SIG-M5 (cell line): ENCODE measurements around the gene ERAP2.
"Not testable (repeated sequence)": the region's sequence is repeated elsewhere in the genome, so short reads cannot be mapped to it uniquely, and the experiment has no call there.

ENCODE experiments used
- DNase-seq: peaks from one replicate; lab custom pipeline; 2025; lab: John Stamatoyannopoulos, UW

ERAP2 gene

GRCh38 chr5:96901384-96901783 is 25.1 kb downstream of the ERAP2 start:
- no peak for DNase-seq

DNA sequence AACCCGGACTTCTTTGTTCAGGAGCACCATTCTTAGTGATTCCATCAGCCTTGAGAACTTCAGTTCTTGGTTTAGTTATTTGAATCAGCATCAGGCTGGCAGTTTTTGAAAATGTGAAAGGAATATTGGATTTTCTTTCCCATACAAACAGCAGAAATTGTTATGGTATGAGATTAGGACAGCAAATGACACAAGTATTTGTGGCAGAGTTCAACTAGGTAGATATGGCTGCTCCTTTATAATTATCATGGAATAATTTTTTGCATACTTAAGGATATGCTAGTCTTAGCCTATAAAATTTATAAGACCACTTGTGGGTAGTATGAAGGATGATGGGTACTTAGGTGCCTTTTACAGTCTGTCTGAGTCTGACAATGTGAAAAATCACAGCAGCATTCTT is 25.5 kb downstream of the ERAP2 start:
- DNase-seq = no peak

- DNase-seq = no peak
These were observed 26.6 kb downstream of the ERAP2 start for GRCh38 chr5:96902876-96903275.

DNA sequence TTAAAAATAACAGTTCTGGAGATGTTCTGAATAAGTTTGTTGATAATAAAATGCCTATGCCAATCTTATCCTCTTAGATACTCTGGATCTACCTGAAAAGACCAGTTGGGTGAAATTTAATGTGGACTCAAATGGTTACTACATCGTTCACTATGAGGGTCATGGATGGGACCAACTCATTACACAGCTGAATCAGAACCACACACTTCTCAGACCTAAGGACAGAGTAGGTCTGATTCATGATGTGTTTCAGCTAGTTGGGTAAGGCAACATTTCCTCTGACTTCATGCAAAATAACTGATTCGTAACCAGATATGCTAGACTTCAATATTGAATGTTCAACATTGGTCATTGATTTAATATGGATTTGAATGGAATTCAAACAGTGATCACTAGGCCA is 27.0 kb downstream of the ERAP2 start:
- DNase-seq = no peak

GRCh38 chr5:96904054-96904931 is 28.0 kb downstream of the ERAP2 start:
- no peak for DNase-seq

DNA sequence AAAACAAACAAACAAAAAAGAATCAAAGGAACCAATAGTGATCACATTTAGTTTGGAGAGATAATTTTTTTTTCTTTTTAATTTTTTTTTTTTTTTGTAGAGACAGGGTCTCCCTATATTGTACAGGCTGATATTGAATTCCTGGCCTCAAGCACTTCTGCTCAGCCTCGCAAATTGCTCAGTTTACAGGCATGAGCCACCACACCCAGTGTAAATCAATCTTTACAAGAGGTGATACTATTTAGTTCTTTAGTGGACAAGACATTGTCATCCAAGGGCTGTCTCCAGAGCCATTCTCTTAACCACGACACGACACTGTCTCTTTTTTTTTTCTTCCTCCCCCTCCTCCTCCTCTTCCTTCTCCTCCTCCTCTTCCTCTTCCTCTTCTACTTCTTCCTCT is 29.6 kb downstream of the ERAP2 start:
- no peak for DNase-seq

DNA sequence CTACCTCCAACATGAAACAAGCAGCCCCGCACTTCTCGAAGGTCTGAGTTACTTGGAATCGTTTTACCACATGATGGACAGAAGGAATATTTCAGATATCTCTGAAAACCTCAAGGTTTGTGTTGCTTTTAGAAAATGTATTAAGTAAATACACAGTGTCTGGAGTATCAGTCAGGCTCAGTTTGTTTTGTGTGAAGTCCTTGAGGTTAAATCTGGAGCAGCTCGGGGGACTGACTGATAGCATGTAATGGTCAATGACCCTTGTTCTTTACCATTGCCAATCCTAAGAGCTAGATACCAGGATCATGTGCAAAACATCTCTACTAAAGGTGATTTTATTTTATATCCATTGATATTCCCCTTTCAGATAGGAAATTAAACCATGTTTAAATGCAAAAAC is 32.7 kb downstream of the ERAP2 start:
- DNase-seq = no peak

GRCh38 chr5:96909435-96909834 is 33.1 kb downstream of the ERAP2 start:
- DNase-seq = no peak

GRCh38 chr5:96911139-96911538 is 34.8 kb downstream of the ERAP2 start:
- DNase-seq = no peak

DNA sequence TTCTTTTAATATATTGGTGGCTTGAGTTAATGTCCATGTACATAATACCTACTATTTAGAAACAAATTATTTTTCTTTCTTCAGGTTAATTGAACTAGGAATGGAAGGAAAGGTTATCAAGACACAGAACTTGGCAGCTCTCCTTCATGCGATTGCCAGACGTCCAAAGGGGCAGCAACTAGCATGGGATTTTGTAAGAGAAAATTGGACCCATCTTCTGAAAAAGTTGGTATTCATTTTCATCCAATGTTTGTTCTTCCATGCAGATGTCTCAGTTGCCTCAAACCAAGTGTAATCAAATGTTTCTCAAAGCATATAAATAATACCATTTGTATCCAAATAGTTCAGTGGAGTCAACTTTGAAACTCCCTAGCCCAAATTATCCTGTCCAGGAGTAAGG is 36.9 kb downstream of the ERAP2 start:
- DNase-seq = no peak

GRCh38 chr5:96919754-96920197 is 43.5 kb downstream of the ERAP2 start:
- DNase-seq = no peak

DNA sequence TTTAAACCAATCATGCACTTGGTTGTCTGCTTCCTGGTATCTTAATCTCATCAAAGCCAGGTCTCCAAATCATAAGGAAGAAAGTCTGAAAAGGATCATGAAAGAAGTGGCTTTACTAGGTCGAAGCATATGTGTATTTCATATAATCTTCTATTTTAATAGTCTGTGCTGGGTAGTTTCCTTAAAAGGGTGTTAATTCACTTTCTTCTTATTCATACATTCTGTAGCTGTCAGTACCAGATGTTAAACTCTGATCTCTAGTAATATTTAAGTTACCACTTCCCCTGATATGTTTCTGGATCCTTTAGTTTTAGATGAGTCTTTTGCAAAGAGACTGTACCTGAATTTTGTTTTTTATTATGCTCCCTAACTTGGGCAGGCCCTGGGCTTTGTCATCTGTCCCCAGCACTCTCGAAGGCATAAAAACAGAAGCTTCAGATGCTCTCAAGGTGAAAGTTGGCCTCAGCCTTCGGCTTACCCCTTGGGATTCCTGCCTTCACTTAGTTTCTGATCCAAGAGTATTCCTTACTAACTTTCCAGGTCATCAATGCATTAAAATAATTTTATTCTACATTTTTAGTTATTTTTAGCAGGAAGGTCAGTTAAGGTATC is 44.5 kb downstream of the ERAP2 start:
- DNase-seq = no peak

DNA sequence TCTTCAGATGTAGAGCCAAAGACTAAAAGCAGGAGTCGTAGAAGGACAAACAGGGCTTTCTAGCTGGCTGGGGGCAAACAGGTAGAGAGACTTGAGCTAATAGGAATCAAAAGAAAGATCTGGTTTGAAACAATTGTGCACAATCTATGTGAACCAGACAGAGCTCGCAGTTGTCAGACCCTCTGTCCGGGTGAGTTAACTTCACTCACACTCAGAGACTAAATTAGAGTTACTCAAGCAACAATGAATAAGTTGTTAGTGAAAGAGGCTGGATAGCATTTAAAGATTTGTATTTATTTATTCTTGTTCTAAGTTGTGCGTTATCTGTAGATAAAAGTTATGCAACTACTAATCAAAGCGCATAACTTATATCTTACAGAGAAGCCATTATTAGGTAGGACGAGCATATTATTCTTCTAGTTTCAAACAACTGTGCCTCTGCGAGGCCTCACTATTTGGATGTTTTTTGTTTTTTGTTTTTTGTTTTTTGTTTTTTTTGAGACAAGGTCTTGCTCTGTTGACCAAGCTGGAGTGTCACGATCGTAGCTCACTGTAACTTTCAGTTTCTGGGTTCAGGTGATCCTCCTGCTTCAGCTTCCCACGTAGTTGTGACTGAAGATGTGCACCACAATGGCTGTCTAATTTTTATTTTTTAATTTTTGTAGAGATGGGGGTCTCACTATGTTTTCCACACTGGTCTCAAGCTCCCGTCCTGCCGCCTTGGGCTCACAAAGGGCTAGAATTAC is 46.4 kb downstream of the ERAP2 start:
- no peak for DNase-seq

- no peak for DNase-seq
These were observed 47.7 kb downstream of the ERAP2 start for GRCh38 chr5:96924016-96924443.

GRCh38 chr5:96926276-96926675 is 50.0 kb downstream of the ERAP2 start:
- no peak for DNase-seq

- DNase-seq = no peak
These were observed 50.7 kb downstream of the ERAP2 start for GRCh38 chr5:96927008-96927407.

DNA sequence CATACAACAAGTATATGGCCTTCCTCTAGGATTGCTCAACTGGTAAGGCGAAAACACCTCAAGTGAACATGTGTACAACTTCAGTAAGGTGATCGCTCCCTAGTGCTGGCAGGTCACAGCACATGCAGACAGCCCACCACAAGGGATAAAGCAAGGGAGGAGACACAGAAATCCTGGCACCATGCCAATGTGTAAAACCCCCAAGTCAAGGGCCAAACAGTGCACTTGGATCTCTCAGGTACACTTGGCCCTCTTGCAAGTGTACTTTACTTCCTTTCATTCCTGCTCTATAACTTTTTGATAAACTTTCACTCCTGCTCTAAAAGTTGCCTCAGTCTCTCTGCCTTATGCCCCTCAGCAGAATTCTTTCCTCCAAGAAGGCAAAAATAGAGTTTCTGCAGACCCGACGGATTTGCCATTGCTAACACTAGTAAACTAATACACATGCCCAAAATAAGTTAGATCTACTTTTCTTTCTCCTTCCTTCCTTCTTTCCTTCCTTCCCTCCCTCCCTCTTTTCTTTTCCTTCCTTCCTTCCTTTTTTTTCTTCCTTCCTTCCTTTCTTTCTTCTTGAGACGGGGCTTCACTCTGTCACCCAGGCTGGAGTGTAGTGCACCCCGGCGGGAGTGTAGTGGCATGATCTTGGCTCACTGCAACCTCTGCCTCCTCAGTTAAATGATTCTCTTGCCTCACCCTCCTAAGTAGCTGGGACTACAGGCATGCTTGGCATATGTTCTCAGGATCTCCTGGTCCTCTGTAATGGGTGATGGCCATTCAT is 52.8 kb downstream of the ERAP2 start:
- no peak for DNase-seq

- DNase-seq = no peak
These were observed 53.8 kb downstream of the ERAP2 start for GRCh38 chr5:96930058-96930457.

- DNase-seq = no peak
These were observed 54.3 kb downstream of the ERAP2 start for GRCh38 chr5:96930589-96930988.

GRCh38 chr5:96931037-96931436 is 54.7 kb downstream of the ERAP2 start:
- not testable (repeated sequence) for DNase-seq

GRCh38 chr5:96931605-96932004 is 55.3 kb downstream of the ERAP2 start:
- DNase-seq = no peak

DNA sequence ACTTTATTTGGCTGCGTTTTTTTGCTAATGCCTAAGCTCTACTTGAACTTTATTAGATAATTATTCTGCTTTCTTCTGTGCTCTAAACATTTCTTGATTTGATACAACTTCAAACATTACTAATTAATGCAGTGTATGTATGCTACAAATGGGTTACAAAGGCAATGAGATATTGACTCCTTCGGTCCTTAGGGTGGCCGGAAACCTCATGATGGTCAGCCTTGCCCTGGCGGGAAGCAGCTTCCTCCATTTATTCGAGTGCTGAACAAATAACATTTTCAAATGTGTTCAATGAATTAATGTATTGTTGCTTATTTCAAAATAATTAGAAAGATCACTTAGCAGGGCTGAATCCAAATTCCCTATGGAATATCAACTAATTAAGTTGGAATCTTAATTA is 55.7 kb downstream of the ERAP2 start:
- DNase-seq = no peak
